IPS DF 6.9 (cell line): Measurements from ENCODE around the gene FCGR2B.
"Not testable (repeated sequence)": the region's sequence is repeated elsewhere in the genome, so short reads cannot be mapped to it uniquely, and the experiment has no call there.

Experiments used
- DNase-seq: peaks from one replicate; pipeline ENCODE4 v3.0.0-alpha.2; 2013; ENCODE audit warnings: low read depth, low spot score
- H3K27ac ChIP-seq: one replicate; pipeline ENCODE4 v1.5.1; 2013; ENCODE audit warnings: low read length, control low read depth
- H3K27me3 ChIP-seq: 2 replicates; pipeline ENCODE4 v1.6.1; 2013; ENCODE audit warnings: mild to moderate bottlenecking, low read length; ENCODE audit not compliant: control insufficient read depth, insufficient read depth
- H3K36me3 ChIP-seq: 2 replicates; pipeline ENCODE4 v1.6.1; 2013; ENCODE audit warnings: low read length; ENCODE audit not compliant: control insufficient read depth, insufficient read depth
- H3K4me1 ChIP-seq: 2 replicates; pipeline ENCODE4 v1.6.1; 2013; ENCODE audit warnings: low read length; ENCODE audit not compliant: control insufficient read depth, insufficient read depth
- H3K4me3 ChIP-seq: 2 replicates; pipeline ENCODE4 v1.5.1; 2013; ENCODE audit warnings: mild to moderate bottlenecking, low read length
- H3K9me3 ChIP-seq: 2 replicates; pipeline ENCODE4 v1.6.1; 2013; ENCODE audit warnings: low read length, inconsistent platforms; ENCODE audit not compliant: control insufficient read depth, insufficient read depth
- WGBS: extraction: QIAGEN DNeasy Blood & Tissue Kit; methylation state at CpG from one replicate; pipeline ENCODE4 v1.1.7; 2013; ENCODE audit warnings: mixed read lengths, missing lambda C conversion rate; ENCODE audit not compliant: insufficient read length, insufficient coverage; 5-methylcytosine and 5-hydroxymethylcytosine counted together

The FCGR2B gene

DNA sequence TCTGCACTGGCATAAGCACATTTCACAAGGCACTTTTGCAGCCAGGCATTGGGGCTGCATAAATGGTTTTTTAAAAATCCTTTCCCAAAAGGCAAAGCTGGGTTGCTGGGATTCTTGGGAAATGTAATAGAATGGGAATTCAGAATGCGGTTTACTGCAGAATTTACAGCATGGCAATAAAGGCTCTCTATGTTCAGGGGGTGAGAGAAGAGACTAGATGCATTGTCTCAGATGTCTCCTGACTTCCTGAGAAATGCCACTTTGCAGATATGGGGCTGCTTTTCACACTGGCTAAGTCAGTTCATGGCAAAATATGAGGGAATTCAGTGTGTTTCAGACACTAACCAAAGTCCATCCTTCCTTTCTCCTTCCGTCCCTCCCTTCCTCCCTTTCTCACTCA is 13.5 kb downstream of the FCGR2B start:
- 100% methylated on average over 1 of the region's 2 CpGs for WGBS
- H3K27me3 ChIP-seq: no peaks in the 10 kb centered on the region
- no peaks in the 10 kb centered on the region for H3K4me1 ChIP-seq
- no peak overlapping the region for H3K27ac ChIP-seq
- no peak overlapping the region for H3K4me3 ChIP-seq
- H3K36me3 ChIP-seq: no peaks in the 10 kb centered on the region
- H3K9me3 ChIP-seq: no peaks in the 10 kb centered on the region
- no peak for DNase-seq

DNA sequence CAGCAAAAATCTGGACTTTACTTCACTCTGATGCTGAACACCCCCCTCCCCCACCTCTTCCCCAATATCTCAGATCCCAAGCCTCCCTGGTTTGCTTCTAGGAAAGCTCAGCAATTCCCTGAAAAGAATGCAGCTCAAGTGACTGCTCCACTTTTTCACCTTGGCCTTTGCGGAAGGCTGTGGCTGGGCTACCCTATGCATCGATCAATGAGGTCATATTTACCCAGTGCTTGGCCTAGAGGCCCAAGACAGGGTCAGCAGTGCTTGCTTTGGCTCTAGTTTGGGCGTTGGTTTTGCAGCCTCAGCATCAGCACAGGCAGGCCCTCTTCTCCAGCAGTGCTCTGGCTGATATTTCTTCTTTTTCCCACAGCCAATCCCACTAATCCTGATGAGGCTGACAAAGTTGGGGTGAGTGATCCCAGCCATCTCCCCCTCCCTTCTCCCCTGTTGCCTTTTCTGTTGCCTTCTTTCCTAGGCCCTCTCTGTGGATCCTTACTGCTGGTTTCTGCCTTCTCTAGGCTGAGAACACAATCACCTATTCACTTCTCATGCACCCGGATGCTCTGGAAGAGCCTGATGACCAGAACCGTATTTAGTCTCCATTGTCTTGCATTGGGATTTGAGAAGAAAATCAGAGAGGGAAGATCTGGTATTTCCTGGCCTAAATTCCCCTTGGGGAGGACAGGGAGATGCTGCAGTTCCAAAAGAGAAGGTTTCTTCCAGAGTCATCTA is 14.2 kb downstream of the FCGR2B start:
- Histone ChIP-seq H3K27me3 (no peaks in the 10 kb centered on the region), H3K4me1 (no peaks in the 10 kb centered on the region), H3K4me3 (no peak overlapping the region), H3K9me3 (no peaks in the 10 kb centered on the region), H3K36me3 (no peaks in the 10 kb centered on the region), H3K27ac (no peak overlapping the region)
- no peak for DNase-seq
- no CpG with 5 or more reads among the region's 5 CpGs for WGBS

DNA sequence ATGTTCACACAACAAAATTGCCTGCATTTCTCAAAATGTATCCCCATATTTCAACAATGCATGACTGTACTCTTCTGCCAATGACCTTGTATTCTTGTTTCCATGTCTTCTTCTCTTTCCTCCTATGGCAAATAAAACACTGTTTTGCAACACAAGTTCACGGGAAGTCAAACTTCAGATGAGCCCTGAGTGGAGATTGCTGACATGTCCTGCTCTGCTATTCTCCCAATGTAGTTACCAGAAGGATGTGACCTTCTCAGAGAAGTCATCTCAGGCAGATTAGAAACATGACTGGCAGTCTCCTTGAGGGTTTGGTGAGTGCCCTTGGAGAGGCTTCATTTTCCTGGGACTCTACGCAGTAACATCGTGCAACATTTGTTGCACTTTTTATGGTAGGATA is 15.6 kb downstream of the FCGR2B start:
- no peaks in the 10 kb centered on the region for H3K27me3 ChIP-seq
- no CpG with 5 or more reads among the region's 3 CpGs for WGBS

DNA sequence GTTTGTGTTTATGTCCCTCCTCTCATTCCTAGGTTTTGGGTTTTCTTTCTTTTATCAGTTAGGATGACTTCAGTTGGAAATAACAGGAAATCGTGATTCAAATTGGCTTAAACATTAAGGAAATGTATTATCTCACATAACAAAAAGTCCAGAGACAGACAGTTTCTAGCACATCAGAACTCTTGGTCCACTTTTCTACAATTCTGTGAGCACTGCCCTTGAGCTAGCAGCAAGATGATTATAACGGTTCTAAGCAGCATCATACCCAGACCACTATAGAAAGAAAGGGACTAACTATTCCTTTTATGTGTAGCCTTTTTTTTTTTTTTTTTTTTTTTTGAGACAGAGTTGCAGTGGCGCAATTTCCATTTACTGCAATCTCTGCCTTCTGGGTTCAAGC is 18.9 kb downstream of the FCGR2B start:
- DNase-seq: no peak
- Histone ChIP-seq H3K27ac (no peak overlapping the region), H3K4me3 (no peak overlapping the region), H3K36me3 (no peaks in the 10 kb centered on the region), H3K9me3 (no peaks in the 10 kb centered on the region), H3K4me1 (no peaks in the 10 kb centered on the region), H3K27me3 (no peaks in the 10 kb centered on the region)
- WGBS: no CpG with 5 or more reads among the region's 3 CpGs

More for the DNA sequence above, 15.6 kb downstream of the FCGR2B start:
- H3K4me1 ChIP-seq: no peaks in the 10 kb centered on the region
- no peak for DNase-seq
- no peaks in the 10 kb centered on the region for H3K36me3 ChIP-seq
- no peak overlapping the region for H3K27ac ChIP-seq
- no peaks in the 10 kb centered on the region for H3K9me3 ChIP-seq
- no peak overlapping the region for H3K4me3 ChIP-seq

DNA sequence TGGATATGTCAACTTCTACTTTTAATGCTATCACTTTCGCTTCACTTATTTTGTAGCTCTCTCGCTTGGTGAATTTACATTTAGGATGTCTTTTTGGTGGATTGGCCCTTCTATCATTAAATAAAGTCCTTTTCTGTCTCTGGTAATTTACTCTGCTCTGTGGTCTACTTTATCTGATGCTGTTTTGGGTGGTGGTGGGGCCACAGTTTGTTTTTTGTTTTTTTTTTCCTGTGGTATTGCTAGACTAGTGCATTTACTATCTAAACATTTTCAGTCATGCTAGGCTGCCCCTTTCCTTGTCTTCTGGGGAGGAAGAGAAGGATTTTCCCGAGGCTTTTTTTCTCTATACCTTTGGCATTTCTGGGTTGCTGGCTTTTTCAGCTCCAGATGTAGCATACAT is 26.0 kb downstream of the FCGR2B start:
- no peak for DNase-seq
- Histone ChIP-seq H3K36me3 (no peaks in the 10 kb centered on the region), H3K9me3 (no peaks in the 10 kb centered on the region), H3K4me1 (no peaks in the 10 kb centered on the region), H3K27me3 (no peaks in the 10 kb centered on the region), H3K27ac (no peak overlapping the region), H3K4me3 (no peak overlapping the region)
- no CpG with 5 or more reads among the region's 3 CpGs for WGBS

DNA sequence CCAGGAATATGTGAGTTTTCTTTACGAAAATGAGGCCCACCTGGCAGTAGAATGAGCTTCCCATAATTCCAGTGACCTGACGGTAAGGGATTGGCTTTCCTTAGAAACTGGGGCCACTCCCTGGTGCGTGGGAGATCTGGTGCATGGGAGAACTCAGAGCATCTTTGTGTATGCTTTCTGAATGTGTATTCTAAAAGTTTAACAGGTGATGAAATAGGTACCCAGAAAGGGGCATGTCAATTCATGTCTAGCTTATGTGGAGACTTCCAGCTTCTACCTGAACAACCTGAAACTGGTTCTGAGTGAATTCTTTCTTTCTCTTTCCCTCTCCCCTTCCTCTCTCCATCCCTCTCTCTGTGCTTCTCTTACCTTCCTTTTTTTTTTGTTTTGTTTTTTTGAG is 28.9 kb downstream of the FCGR2B start:
- H3K9me3 ChIP-seq: no peaks in the 10 kb centered on the region
- H3K4me1 ChIP-seq: no peaks in the 10 kb centered on the region
- H3K36me3 ChIP-seq: no peaks in the 10 kb centered on the region
- no CpG with 5 or more reads among the region's 3 CpGs for WGBS
- H3K4me3 ChIP-seq: no peak overlapping the region
- H3K27me3 ChIP-seq: no peaks in the 10 kb centered on the region
- no peak overlapping the region for H3K27ac ChIP-seq
- no peak for DNase-seq

DNA sequence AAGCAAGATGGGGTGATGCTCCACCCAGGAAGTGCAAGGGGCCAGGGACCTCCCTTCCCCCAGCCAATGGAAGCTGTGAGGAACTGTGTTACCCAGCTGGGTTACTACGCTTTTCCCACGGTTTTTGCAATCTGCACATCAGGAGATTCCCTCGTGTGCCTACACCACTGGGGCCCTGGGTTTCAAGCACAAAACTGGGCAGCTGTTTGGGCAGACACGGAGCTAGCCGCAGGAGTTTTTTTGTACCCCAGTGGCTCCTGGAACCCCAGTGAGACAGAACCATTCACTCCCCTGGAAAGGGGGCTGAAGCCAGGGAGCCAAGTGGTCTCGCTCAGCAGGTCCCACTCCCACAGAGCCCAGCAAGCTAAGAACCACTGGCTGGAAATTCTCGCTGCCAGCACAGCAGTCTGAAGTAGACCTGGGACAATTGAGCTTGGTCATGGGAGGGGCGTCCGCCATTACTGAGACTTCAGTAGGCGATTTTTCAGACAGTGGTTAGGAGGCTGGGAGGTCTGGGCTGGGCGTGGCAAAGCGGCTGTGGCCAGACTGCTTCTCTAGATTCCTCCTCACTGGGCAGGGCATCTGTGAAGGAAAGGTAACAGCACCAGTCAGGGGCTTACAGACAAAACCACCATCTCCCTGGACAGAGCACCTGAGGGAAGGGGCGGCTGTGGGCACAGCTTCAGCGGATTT is 30.2 kb downstream of the FCGR2B start:
- not testable (repeated sequence) for DNase-seq, H3K4me1 ChIP-seq, H3K4me3 ChIP-seq, H3K9me3 ChIP-seq, H3K36me3 ChIP-seq, H3K27me3 ChIP-seq, H3K27ac ChIP-seq
- no CpG with 5 or more reads among the region's 14 CpGs for WGBS

DNA sequence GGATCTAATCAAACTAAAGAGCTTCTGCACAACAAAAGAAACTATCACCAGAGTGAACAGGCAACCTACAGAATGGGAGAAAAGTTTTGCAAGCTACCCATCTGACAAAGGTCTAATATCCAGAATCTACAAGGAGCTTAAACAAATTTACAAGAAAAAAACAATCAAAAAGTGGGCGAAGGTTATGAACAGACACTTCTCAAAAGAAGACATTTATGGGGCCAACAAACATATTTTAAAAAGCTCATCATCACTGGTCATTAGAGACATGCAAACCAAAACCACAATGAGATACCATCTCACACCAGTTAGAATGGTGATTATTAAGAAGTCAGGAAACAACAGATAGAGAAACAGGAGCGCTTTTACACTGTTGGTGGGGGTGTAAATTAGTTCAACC is 35.4 kb downstream of the FCGR2B start:
- not testable (repeated sequence) for DNase-seq, H3K4me3 ChIP-seq, H3K36me3 ChIP-seq, H3K27ac ChIP-seq, H3K9me3 ChIP-seq, H3K4me1 ChIP-seq, H3K27me3 ChIP-seq
- no CpG with 5 or more reads among the region's 2 CpGs for WGBS

DNA sequence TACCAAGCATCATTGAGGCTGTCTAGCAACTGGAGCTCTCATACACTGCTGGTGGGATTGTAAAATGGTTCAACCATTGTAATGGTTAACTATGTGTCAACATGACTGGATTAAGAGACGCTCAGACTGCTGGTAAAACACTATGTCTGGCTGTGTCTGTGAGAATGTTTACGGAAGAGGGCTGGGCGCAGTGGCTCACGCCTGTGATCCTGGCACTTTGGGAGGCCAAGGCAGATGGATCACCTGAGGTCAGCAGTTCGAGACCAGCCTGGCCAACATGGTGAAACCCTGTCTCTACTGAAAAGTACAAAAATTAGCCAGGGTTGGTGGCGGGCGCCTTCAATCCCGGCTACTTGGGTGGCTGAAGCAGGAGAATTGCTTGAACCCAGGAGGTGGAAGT is 39.3 kb downstream of the FCGR2B start:
- WGBS: no CpG with 5 or more reads among the region's 8 CpGs
- Histone ChIP-seq H3K27me3 (no peaks in the 10 kb centered on the region), H3K9me3 (no peaks in the 10 kb centered on the region), H3K4me3 (no peak overlapping the region), H3K27ac (no peak overlapping the region), H3K36me3 (no peaks in the 10 kb centered on the region), H3K4me1 (no peaks in the 10 kb centered on the region)
- DNase-seq: no peak

DNA sequence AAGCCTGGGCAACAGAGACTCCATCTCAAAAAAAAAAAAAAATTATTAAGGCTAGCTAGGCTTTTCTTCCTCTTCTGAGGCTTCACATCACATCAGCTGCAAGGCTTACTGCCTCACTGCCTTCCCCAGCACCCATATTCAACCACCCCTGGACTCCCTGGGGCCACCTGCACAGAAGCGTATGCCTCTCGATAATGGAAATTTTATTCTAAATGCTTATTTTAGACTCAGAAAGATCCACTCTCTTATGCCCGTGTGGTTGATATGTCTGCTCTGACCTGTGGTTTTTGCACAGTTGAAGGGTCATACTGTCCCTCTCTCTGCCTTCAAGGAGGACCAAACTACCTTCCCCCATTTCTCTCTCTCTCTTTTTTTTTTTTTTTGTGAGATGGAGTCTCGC is 42.6 kb downstream of the FCGR2B start:
- no CpG with 5 or more reads among the region's 4 CpGs for WGBS
- H3K27ac ChIP-seq: no peak overlapping the region
- DNase-seq: no peak
- H3K4me3 ChIP-seq: no peak overlapping the region
- H3K9me3 ChIP-seq: no peaks in the 10 kb centered on the region
- no peaks in the 10 kb centered on the region for H3K4me1 ChIP-seq
- no peaks in the 10 kb centered on the region for H3K27me3 ChIP-seq
- no peaks in the 10 kb centered on the region for H3K36me3 ChIP-seq

DNA sequence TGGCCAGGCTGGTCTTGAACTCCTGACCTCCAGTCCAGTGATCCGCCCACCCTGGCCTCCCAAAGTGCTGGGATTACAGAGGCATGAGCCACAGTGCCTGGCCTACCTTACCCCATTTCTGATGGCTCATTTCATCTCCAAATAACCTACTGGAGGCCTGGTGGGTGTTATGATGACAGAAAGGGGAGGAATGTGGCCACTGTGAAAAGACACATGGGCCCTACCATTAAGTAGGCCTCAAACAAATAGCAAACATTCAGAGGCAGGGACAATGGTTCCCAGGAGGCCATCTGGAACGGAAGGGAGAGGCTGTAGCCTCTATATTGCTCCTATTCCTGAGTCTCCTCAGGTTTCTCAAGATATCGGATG is 43.2 kb downstream of the FCGR2B start:
- H3K9me3 ChIP-seq: no peaks in the 10 kb centered on the region
- H3K27me3 ChIP-seq: no peaks in the 10 kb centered on the region
- DNase-seq: no peak
- no peak overlapping the region for H3K27ac ChIP-seq
- no CpG with 5 or more reads among the region's 3 CpGs for WGBS
- H3K36me3 ChIP-seq: no peaks in the 10 kb centered on the region
- no peak overlapping the region for H3K4me3 ChIP-seq
- no peaks in the 10 kb centered on the region for H3K4me1 ChIP-seq
